ENCODE data around the gene RGS9.
"Not testable (repeated sequence)": the region's sequence is repeated elsewhere in the genome, so short reads cannot be mapped to it uniquely, and the experiment has no call there.

Gene RGS9

DNA sequence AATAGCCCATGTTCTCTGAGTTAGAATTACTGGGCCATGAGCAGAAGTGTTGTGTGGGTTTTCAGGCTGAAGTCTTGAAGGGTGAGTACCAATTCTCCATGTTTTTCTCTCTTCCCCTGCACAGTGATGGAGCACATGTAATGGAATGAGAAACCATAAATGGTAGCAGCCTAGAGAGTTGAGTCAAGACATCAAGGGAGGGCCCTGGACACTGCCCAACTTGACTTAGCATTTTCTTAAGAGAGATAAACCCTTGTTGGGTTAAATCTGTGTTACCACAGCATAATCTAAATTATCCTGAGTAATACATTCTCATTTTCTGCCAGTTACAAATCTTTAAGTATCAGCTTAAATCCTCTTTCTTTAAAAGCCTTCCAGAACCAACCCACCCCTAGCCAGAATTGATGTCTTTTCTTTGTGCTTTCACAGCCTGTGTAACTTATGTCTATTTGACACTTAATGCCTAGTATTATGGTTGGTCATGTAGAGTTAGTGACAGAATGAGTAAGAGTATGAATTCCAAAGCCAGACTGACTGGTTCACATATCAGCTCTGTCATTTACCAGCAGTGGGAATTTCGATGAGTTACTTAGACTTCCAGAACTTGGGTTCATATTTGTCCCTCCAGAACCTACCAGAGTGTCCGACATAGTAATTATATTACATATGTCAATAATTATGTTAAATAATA is 27.0 kb upstream of the RGS9 start:
- in situ Hi-C loops (cut with MboI; ENCODE audit: low sequenced_read_pairs): no loop called here

DNA sequence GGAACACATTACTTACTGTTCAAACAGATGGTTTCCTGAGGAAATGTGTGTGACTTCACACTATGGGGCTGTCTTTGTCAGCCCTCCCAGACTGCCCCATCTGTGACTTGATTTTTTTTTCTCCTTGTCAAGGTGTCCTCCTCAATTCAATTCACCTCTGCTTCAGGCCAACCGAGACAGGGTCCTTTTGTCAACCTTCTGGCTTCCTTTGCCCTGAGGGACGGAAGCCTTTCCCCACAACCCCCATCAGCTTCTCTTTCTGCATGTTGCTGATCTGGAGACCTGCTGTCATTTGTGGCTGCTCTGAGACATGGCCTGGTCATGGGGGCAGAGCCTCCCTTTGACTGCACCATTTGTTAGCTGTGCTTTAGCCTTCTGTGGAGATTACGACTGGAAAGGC is 21.3 kb upstream of the RGS9 start:
- in situ Hi-C loops (cut with MboI; ENCODE audit: low sequenced_read_pairs): no loop called here

DNA sequence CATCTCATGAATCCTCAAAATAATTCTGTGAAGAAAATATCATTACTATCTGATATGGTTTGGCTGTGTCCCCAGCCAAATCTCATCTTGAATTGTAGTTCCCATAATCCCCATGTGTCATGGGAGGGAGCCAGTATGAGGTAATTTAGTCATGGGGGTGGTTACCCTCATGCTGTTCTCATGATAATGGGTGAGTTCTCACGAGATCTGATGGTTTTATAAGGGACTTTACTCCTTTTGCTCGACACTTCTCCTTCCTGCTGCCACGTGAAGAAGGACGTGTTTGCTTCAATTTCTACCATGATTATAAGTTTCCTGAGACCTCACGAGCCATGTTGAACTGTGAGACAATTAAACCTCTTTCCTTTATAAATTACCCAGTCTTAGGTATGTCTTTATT is 20.7 kb upstream of the RGS9 start:
- in situ Hi-C loops (cut with MboI; ENCODE audit: low sequenced_read_pairs): not testable (repeated sequence)

DNA sequence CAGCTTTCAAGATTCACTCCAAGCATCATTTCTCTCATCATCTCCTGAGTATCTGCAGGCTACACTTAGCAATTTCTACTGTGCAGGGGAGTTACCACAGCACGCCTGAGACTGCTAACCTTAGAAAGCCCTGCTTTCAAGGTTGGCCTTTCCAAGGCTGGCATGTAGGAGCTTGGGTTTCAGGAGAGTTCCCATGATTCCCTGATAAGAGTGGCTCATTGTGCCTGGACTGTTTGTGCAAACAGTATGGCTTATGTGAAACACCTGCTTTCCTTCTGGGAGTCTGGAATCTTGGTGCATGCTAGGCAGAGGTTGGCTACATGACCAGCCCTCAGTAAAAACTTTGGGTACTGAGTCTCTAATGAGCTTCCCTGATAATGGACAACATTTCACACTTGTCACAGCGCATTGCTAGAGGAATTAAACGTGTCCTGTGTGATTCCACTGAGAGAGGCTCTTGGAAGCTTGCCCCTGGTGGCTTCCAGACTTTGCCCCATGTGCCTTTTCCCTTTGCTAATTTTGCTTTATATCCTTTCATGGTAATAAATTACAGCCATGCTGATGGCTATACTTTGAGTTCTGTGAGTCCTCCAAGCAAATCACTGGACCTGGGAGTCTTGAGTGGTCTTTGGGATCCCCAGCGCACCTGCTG is 19.7 kb upstream of the RGS9 start:
- in situ Hi-C loops (cut with MboI; ENCODE audit: low sequenced_read_pairs): no loop called here

DNA sequence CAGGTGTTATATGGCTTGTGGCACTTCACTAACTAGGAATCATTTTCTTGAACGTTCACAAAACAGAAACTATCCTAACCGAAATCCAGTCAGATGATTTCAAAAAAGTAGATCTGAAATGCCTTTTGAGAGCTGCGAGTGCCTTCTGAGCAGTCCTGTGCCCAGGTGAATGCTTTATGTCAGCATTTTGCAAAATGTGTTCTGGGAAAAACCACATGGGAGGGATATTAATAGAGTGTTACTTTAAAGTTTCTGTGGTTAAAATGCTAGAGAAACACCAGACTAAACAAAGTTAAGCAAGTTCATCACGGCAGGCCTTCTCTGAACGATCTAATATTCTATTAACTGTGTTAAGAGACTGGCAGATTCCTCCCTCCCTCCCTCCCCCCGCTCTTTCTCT is 15.8 kb upstream of the RGS9 start:
- in situ Hi-C loops (cut with MboI; ENCODE audit: low sequenced_read_pairs): no loop called here

DNA sequence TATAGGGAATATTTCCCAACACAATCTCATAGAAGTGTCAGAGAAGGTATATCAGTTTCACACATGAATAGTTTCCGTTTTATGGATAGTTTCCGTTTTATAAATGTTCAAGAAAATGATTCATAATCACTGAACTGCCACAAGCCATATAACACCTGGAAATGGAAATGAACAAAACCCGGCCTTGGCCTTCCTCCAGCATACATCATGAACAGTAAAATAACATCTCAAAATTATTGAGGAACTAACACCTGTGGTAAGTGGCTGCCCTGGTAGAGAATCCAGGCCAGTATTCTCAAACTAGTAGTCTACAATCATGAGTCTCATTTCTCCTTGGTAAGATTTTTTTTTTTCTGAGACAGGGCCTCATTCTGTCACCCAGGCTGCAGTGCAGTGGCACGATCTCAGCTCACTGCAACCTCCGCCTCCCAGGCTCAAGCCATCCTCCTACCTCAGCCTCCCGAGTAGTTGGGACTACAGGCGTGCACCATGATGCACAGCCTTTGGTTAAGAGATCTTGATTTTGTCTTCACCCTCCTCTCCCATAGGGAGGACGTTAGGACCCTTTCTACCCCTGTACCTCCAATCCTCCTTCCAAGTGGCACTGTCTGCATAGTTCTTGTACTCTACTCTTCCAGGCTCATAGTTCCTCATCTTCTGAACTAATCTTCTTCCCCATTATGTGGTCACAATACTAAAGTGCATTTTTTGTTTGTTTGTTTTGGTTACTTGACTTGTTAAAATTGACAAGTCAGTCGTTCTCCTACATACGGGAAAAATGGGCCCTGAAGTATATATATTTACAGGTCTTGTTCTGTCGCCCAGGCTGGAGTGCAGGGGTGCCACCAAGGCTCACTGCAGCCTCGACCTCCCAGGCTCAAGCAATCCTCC is 15.0 kb upstream of the RGS9 start:
- in situ Hi-C loops (cut with MboI; ENCODE audit: low sequenced_read_pairs): no loop called here

DNA sequence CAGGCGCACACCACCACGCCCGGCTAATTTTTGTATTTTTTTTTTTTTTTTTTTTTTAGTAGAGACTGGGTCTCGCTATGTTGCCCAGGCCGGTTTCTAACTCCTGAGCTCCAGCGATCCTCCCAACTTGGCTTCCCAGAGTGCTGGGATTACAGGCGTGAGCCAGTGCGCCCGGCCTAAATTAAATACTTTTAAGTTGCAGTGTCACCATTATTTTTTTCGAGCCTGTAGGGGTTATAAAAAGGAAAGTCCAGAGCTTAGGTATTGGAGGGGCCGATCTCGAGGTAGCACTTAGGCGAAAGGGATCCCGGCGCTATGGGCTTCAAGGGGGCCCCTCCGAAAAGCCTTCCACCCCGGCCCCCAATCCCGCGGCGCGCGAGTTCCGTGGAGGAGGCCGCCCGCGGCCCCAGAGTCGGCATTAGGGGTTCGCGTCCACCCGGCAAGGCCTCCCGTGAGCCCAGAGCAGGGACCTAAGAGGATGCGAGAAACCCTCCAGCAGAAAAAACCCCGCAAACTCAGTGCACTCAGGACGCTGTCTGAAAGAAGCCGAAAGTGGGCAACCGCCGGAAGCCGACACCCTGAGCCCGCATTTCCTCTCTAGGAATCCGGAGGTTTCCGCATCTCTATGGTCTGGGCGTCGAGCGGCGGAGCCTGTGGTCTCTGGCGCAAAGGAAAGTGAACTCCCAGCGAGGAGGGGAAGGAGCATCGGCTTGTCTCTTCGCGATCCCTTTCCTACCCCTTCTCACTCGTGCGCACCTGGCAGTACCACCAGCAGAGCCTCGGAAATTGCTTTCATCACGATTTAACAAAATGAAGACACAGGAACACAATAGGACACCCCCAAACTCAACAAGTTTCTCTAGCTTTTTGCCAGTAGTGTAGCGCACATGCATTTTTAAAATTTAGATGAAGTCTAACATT is 14.1 kb upstream of the RGS9 start:
- in situ Hi-C loops (cut with MboI; ENCODE audit: low sequenced_read_pairs): no loop called here

DNA sequence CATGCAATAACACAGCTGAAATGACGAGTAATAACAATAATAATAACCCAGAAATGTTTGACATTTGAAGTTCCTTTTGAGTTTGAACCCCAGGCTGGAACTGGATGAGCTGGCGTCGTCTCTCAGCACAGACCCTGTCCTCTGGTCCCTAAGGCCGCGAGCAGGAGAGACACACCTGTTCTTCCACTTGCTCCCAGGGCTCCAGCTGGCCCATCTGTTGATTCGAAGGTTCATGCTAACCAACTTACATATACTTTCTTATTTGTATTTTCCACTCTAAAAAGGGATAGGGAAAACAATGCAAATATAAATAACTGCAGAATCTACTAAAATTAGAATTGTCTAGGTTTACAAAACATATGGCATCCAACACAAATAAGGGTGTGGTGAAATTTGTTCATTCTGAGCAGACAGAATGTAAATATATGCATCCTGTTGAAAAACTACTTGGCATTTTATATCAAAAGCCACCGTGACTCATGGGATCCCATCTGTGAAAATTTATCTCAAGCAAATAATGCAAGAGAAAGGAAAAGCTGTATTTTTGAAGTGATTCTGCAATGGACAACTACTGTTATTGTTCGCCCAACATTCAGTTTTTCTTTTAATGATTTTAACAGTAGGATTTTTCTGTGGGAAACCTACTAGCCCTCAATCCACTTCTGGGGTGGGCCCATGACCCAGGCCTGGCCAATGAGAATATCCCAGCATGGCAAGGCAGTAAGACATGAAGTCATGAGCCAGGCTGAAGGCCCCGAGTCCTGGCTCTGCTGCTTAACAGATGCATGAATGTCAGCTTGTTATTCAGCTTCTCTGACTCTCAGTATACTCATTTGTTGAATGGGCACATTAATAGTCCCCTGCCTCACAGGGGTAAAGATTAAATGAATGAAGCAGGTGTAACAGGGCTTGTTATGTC is 13.2 kb upstream of the RGS9 start:
- in situ Hi-C loops (cut with MboI; ENCODE audit: low sequenced_read_pairs): no loop called here

DNA sequence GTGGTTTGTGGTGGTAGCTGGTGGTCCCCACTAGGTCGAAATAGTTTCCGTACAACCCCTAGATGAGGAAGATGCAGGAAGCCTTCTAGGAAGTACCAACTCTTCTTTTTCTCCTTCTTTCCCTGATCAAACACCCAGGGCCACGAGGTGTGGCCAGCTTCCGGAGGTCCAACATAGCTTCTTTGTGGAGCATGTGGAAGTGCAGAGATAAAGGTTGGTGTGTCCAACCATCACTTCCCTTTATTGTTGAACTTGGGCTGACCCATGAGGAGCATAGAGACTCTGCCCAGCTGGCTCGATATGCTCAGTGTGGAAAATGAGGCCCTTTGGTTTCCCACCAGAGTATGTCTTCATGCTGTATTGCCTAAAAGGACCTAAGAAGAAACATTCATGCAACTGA is 6.3 kb upstream of the RGS9 start:
- in situ Hi-C loops (cut with MboI; ENCODE audit: low sequenced_read_pairs): no loop called here

DNA sequence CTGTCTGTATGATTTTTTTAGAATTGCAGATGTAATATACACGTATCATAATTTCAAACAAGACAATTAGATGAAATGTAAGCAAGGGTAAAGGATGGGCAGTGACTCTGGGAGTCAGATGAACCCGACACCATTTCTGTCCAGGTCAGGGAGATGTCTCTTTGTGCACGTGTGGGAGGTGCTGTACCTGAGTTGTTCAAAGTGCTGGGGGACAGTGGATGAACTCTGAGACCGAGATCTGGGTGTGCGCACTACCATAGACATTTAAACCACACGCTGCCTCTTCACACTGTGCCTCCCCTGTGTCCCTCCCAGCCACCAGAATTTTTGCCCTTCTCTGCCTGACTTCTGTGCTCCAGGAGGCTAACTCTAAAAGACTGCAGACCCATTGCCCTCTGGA is 5.9 kb upstream of the RGS9 start:
- in situ Hi-C loops (cut with MboI; ENCODE audit: low sequenced_read_pairs): no loop called here

DNA sequence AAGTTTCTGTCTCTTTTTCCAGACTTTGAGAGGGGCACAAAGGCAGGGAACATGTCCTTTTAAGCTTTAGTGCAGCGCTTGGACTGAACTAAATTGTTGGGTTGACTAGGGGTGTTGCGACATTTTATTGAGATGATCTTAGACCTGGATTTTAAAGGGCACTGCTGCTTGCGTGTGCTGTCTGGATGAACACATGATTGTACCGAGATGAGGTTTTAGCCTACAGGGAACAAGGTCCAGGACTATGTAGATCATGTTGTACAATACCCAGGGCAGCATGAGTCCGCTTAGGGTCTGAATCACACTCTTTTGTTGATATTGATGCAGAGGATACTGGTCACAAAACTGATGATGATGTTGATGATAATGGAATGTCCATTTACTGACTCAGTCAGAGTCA is 5.2 kb upstream of the RGS9 start:
- in situ Hi-C loops (cut with MboI; ENCODE audit: low sequenced_read_pairs): no loop called here

DNA sequence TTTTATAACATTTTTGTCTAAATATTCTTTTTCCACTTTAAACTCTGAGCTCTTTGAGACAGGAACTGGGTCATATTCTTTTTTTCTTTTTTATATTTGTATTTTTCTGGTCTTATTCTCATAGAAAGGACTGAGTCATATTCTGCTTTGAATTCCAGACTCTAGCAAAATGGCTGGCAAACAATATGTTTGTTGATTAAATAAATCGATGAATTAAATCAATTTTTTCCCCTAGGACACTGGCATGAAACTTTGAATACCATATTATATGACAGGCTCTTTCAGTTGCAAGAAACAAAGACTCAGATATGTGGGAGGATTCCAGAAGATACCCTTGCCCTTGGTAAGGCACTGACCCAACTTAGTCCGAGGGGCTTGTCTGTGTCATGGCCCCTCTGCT is 3.1 kb upstream of the RGS9 start:
- in situ Hi-C loops (cut with MboI; ENCODE audit: low sequenced_read_pairs): no loop called here

DNA sequence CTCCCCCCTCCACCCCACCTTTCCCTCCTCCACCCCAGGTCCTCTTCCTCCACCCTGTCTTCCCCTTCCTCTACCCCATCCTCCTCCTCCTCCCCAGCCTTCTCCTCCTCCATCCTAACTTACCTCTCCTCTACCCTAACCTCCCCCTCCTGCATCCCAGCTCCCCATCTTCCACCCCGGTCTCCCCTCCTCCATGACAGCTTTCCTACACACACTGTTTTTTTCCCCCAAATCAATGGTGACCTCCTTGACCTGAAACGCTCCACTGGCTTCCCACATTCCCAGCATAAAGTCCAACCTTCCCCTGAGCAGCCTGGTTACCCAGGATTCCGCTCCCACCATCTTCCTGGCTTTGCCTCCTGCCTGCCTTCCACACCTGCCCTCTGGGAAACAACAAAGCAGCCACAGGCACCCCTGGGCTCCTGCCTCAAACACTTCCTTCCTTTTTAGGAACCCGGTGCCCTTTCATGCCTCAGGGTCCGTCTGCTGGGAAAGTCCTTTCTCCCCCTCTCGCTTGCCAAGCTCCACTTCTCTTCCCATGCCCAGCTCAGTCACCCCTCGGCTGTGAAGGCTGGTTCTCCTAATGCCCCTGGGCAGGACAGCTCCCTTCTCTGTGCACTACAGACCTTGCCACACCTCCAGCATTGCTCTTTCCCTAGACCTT is 2.1 kb downstream of the RGS9 start:
- in situ Hi-C loops (cut with MboI; ENCODE audit: low sequenced_read_pairs): no loop called here

DNA sequence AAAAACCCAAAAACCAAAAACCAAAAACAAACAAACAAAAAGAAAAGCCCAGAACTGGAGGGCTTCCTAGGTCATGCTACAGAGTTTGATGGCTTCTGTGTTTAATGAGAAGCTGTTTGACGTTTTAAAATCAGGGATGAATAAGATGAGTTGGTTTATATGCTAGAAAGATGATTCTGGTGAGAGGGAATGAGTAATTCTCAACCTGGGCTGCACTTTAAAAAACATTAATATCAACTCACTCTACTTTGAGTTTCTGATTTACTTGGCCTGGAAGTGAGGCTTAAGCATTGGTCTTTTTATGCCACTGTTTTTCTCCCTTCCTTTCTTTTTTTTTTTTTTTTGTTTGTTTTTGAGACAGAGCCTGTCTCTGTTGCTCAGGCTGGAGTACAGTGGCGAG is 5.1 kb downstream of the RGS9 start:
- in situ Hi-C loops (cut with MboI; ENCODE audit: low sequenced_read_pairs): no loop called here

DNA sequence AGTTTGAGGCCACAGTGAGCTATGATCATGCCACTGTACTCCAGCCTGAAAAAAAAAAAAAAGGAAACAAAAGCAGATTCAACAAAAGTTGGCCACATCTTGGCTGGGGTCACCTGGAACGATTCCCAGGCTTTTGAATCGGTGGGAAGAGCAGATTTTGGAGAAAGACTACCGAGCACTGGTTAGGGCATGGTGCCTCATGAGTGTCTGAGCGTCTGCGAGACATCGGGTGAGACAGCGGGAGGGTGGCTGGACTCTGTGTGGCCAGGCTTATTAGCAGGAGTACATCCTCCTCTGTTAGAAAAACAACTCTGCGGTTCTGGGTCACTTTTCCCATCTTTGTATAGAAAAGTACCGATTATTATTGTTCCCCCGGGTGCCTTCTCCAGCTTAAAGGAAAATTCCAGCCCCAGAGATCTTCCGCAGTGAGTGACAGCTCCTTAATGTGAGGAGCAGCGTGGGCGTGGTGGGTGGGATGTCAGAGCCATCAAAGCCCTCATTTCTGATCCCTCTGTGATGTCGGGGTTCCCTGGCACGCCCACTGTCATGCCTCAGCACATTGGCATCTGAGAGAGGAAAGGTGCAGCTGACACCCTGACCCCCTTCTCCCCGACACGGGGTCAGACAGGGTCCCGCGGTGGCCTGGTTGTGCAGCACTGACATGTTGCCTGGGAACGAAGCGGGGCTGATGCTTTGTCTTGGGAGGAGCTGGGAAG is 6.9 kb downstream of the RGS9 start:
- in situ Hi-C loops (cut with MboI; ENCODE audit: low sequenced_read_pairs): no loop called here

DNA sequence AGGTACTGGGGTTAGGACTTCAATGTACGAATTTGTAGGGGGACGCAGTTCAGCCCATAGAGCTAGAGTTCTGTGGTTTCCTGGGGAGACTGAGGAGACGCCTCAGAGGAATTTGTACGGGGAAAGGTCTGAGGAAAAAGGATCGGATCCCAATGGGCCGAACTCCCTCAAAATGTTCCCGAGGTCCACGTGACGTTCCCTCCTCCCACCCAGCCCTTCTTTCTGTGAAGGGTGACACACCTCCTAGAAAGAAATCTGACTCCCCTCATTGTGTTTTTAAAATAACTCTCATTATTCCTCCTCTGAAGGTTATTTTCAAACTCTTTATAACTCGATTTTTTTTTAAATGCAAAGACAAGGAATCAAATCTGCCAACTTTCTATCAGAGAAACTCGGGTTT is 8.6 kb downstream of the RGS9 start:
- in situ Hi-C loops (cut with MboI; ENCODE audit: low sequenced_read_pairs): no loop called here

DNA sequence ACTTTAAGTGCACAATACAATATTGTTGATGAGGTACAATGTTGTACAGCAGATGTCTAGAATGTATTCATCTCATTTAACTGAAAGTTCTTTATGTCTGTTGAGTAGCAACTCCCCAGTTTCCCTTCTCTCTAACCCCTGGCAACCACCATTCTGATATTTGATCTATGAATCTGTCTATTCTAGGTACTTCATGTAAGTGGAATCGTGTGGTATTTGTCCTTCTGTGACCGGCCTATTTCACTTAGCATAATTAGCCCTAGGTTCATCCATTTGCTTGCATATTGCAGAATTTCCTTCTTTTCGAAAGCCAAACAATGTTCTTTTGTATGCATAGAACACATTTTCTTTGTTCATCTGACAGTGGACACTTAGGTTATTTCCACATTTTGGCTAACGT is 10.8 kb downstream of the RGS9 start:
- in situ Hi-C loops (cut with MboI; ENCODE audit: low sequenced_read_pairs): no loop called here

DNA sequence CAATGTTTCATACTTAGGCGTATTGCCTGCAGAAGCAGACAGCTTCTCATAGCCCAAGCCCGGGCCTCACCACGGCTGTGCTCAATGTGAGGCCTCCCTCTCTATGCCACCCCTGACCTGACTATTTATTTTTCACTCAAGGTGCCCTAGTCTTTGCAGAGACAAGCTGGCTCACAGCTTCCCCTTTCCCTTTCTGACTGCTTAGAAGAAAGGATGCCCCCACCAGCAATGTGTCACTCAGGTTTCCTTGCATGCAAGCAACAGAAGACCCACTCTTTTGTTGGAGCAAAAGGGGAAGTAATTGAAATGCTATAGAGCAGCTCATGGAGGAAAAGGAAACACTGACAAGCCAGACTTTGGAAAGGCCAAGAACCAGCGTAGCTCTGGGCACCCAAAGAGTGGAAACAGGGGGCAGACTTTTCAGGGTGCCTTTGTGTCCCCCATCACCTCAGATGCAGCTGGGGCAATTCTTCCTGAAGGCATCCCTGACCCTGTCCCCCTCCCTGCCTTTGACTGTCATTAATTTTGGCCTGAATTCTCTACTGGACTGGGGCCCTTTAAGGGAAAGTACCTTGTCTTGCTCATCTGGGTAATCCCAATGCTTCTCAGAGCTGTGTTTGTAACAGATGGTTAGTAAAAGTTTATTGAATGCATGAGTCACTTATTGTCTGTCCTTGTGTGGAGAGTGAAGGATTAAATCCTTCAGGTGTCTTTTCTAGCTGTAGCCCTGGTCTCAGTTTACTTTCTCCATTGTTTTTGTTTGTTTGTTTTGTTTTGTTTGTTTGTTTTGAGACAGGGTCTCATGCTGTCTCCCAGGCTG is 17.8 kb downstream of the RGS9 start:
- in situ Hi-C loops (cut with MboI; ENCODE audit: low sequenced_read_pairs): no loop called here

Data from HL-60/S4 treated with phorbol 12-myristate 13-acetate at 8.2 ng/mL for 4 days and 3 days (cell line).